HCT116 (cell line): Measurements from ENCODE around the gene ZNF438. TPM values are rescaled to one million over a fixed set of nuclear protein-coding genes. Genes with fewer than 3 reads are reported as not detected.

Experiments used
- ATAC-seq: fragments of 200-7000 bp; cut with Tn5 transposase; 2 replicates; pipeline ENCODE4 v1.9.1; 2020; ENCODE audit warnings: mild to moderate bottlenecking, moderate library complexity
- BruUV-seq: library from RNA; stranded (reverse); fragments of 400-500 nt; replicated peaks from 2 replicates; lab custom pipeline; 2021; lab: Mats Ljungman, UMichigan
- CTCF ChIA-PET: fragments of 300-600 bp; sonication (Branson Sonifier 250); formaldehyde crosslinking; loops from one replicate; lab custom pipeline; 2021; ENCODE audit warnings: antibody characterized with exemption; lab: Charles Lee
- POLR2A ChIA-PET: fragments of 300-600, 350-600 bp; sonication (Branson Sonifier 250); formaldehyde crosslinking; loops from one replicate; lab custom pipeline; 2021; ENCODE audit warnings: antibody characterized with exemption; lab: Charles Lee
- RAD21 ChIA-PET, 2 experiments: fragments of 300-600 bp; sonication (Branson Sonifier 250); formaldehyde crosslinking; loops; one replicate each; lab custom pipeline; 2023; ENCODE audit warnings: low total read pairs in 2 of 2; ENCODE audit not compliant: uncharacterized antibody in 2 of 2, unreplicated experiment in 2 of 2, low non-redundant PET in 1 of 2; lab: Charles Lee
- DNase-seq: peaks from one replicate; pipeline ENCODE4 v3.0.0-alpha.2; 2010; ENCODE audit warnings: low read depth, low spot score
- H2AFZ ChIP-seq: fragments of 200-600 bp; shearing (Covaris generic), sonication (generic); 2 replicates; pipeline ENCODE4 v1.6.1; 2017; ENCODE audit warnings: low read depth, mixed run types, mixed read lengths, antibody characterized with exemption, low read length; ENCODE audit not compliant: poor library complexity, severe bottlenecking
- H3K27ac ChIP-seq: 2 replicates; pipeline ENCODE4 v1.5.1; 2012; ENCODE audit warnings: low read depth, low read length
- H3K27me3 ChIP-seq: fragments of 200-600 bp; sonication (generic); 2 replicates; pipeline ENCODE4 v1.6.1; 2016; ENCODE audit warnings: mixed run types, low read length, mixed read lengths; ENCODE audit not compliant: insufficient read depth
- H3K36me3 ChIP-seq, 2 experiments: fragments of 200-500 bp in 1 of 2; fragments of 200-600 bp in 1 of 2; sonication (Bioruptor generic) in 1 of 2; sonication (generic) in 1 of 2; 2 replicates each; pipeline versions ENCODE4 v1.5.1 to v1.6.1; 2014 to 2016; ENCODE audit warnings: low read length in 2 of 2, inconsistent platforms in 1 of 2, mixed read lengths in 1 of 2, mixed run types in 1 of 2; ENCODE audit not compliant: insufficient read depth in 2 of 2, control insufficient read depth in 1 of 2
- H3K4me1 ChIP-seq, 2 experiments: fragments of 200-600 bp in 1 of 2; sonication (generic) in 1 of 2; 2 replicates each; pipeline versions ENCODE4 v1.5.1 to v1.6.1; 2012 to 2017; ENCODE audit warnings: low read length in 2 of 2, inconsistent platforms in 1 of 2, mild to moderate bottlenecking in 1 of 2, mixed read lengths in 1 of 2, mixed run types in 1 of 2, moderate library complexity in 1 of 2; ENCODE audit not compliant: insufficient read depth in 2 of 2, control insufficient read depth in 1 of 2
- H3K4me2 ChIP-seq: fragments of 200-600 bp; sonication (generic); 2 replicates; pipeline ENCODE4 v1.6.1; 2017; ENCODE audit warnings: mixed run types, low read length, mixed read lengths
- H3K4me3 ChIP-seq, 2 experiments: fragments of 200-600 bp in 1 of 2; sonication (generic) in 1 of 2; replicated peaks in 1 of 2; 2 replicates each; pipeline ENCODE4 v1.5.1; 2011 to 2016; ENCODE audit warnings: low read length in 2 of 2, control low read depth in 1 of 2, low read depth in 1 of 2, mild to moderate bottlenecking in 1 of 2, mixed read lengths in 1 of 2, mixed run types in 1 of 2
- H3K79me2 ChIP-seq: fragments of 200-600 bp; sonication (generic); 2 replicates; pipeline ENCODE4 v1.6.1; 2017; ENCODE audit warnings: mild to moderate bottlenecking, mixed run types, low read length, moderate library complexity, mixed read lengths; ENCODE audit not compliant: insufficient read depth
- H3K9ac ChIP-seq: fragments of 200-600 bp; sonication (generic); 2 replicates; pipeline ENCODE4 v1.6.1; 2016; ENCODE audit warnings: low read length, mixed read lengths
- H3K9me2 ChIP-seq: fragments of 200-600 bp; sonication (generic), shearing (Covaris generic); 2 replicates; pipeline ENCODE4 v1.6.1; 2017; ENCODE audit warnings: mixed run types, mild to moderate bottlenecking, moderate library complexity; ENCODE audit not compliant: insufficient read depth
- H3K9me3 ChIP-seq, 2 experiments: fragments of 200-500 bp in 1 of 2; fragments of 200-600 bp in 1 of 2; sonication (Bioruptor generic) in 1 of 2; sonication (generic) in 1 of 2; 2 replicates each; pipeline ENCODE4 v1.6.1; 2014 to 2017; ENCODE audit warnings: low read length in 2 of 2, mixed read lengths in 2 of 2, inconsistent platforms in 1 of 2, low read depth in 1 of 2, mild to moderate bottlenecking in 1 of 2, mixed run types in 1 of 2, moderate library complexity in 1 of 2; ENCODE audit not compliant: control insufficient read depth in 1 of 2, insufficient read depth in 1 of 2
- H4K20me1 ChIP-seq: fragments of 200-600 bp; sonication (generic), shearing (Covaris generic); 2 replicates; pipeline ENCODE4 v1.6.1; 2017; ENCODE audit warnings: mixed run types, mild to moderate bottlenecking, moderate library complexity; ENCODE audit not compliant: insufficient read depth
- CBX3 ChIP-seq: IDR thresholded peaks from 2 replicates; pipeline ENCODE4 v1.6.1; 2012; ENCODE audit warnings: low read depth
- POLR2A ChIP-seq: IDR thresholded peaks from 2 replicates; pipeline ENCODE4 v1.7.0; 2011; ENCODE audit warnings: borderline replicate concordance; ENCODE audit not compliant: insufficient read depth, insufficient read length; ENCODE audit errors: extremely low read depth
- SP1 ChIP-seq: IDR thresholded peaks from 2 replicates; pipeline ENCODE4 v1.6.1; 2012; ENCODE audit warnings: low read depth
- TCF7L2 ChIP-seq: IDR thresholded peaks from 2 replicates; pipeline ENCODE4 v1.7.0; 2011; ENCODE audit warnings: borderline replicate concordance, inconsistent platforms; ENCODE audit not compliant: insufficient read depth, insufficient read length; ENCODE audit errors: extremely low read depth
- ZFX ChIP-seq: fragments of 450-650 bp; IDR thresholded peaks from 2 replicates; pipeline ENCODE4 v1.6.1; 2017
- ZNF274 ChIP-seq: fragments of 200-500 bp; sonication (Bioruptor generic); IDR thresholded peaks from 2 replicates; pipeline ENCODE4 v1.6.1; 2014; ENCODE audit warnings: mild to moderate bottlenecking, low read depth, low read length, inconsistent platforms
- intact Hi-C: fragments of 100-400 bp; cut with micrococcal nuclease; formaldehyde crosslinking; loops from 2 replicates; pipeline ENCODE4 v1.10.0; 2022
- total RNA-seq: library from RNA; stranded (reverse); gene quantifications from one replicate; pipeline ENCODE4 v1.2.1, GENCODE V29; 2021; ENCODE audit not compliant: unreplicated experiment
- TF ChIP-seq, protein P1 (sequence below): IDR thresholded peaks from 2 replicates; pipeline ENCODE4 v1.6.1; 2012
- TF ChIP-seq, protein P2 (sequence below), 3 experiments: fragments of 200-600 bp in 1 of 3; sonication (generic) in 1 of 3; IDR thresholded peaks in 2 of 3; conservative IDR thresholded peaks in 1 of 3; 2 replicates each; pipeline ENCODE4 v1.5.1; 2012 to 2017; ENCODE audit warnings: low read depth in 2 of 3, low read length in 2 of 3, antibody characterized with exemption in 1 of 3, borderline replicate concordance in 1 of 3, control low read depth in 1 of 3, mild to moderate bottlenecking in 1 of 3, mixed read lengths in 1 of 3, mixed run types in 1 of 3, moderate library complexity in 1 of 3; ENCODE audit not compliant: insufficient read depth in 1 of 3
- TF ChIP-seq, protein P3 (sequence below): IDR thresholded peaks from 2 replicates; pipeline ENCODE4 v1.6.1; 2012; ENCODE audit warnings: low read depth

Gene ZNF438
- total RNA-seq, 1 experiment from 2014 or later, result 3.3 TPM

DNA sequence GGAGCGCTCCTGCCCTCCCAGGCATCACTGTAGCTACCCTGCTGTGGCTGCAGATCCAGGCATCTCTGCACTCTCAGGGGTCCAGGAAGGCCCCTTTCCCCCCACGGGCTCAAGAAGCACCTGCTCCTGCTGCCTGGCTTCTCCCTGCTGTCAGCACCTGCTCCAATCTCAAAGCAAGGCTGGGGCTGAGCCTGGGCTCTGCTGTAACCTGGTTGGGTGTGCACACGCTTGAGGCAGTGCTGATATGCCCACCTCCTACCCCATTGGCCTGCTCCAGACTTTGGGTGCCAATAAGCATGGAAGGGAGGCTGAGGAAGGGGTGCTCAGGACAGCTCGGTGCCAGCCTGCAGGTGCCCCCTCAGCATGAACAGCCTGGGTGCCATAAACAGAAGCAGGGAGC, 185.0 kb downstream of the ZNF438 start:
- CTCF ChIA-PET, result no interaction called here
- Histone ChIP-seq H4K20me1 (no peaks in the 10 kb centered on the region), H2AFZ (no peak overlapping the region), H3K4me2 (no peak overlapping the region), H3K9me3 (no peaks in the 10 kb centered on the region), H3K9ac (no peak overlapping the region), H3K27me3 (no peaks in the 10 kb centered on the region), H3K4me3 (no peak overlapping the region), H3K9me2 (no peaks in the 10 kb centered on the region), H3K79me2 (no peaks in the 10 kb centered on the region), H3K27ac (no peak overlapping the region), H3K36me3 (no peaks in the 10 kb centered on the region), H3K4me1 (no peaks in the 10 kb centered on the region)
- RAD21 ChIA-PET, result no interaction called here
- TF ChIP-seq ZNF274, result no peak
- TF ChIP-seq, protein P1, sequence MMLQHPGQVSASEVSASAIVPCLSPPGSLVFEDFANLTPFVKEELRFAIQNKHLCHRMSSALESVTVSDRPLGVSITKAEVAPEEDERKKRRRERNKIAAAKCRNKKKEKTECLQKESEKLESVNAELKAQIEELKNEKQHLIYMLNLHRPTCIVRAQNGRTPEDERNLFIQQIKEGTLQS, result no peak
- TF ChIP-seq, protein P2, sequence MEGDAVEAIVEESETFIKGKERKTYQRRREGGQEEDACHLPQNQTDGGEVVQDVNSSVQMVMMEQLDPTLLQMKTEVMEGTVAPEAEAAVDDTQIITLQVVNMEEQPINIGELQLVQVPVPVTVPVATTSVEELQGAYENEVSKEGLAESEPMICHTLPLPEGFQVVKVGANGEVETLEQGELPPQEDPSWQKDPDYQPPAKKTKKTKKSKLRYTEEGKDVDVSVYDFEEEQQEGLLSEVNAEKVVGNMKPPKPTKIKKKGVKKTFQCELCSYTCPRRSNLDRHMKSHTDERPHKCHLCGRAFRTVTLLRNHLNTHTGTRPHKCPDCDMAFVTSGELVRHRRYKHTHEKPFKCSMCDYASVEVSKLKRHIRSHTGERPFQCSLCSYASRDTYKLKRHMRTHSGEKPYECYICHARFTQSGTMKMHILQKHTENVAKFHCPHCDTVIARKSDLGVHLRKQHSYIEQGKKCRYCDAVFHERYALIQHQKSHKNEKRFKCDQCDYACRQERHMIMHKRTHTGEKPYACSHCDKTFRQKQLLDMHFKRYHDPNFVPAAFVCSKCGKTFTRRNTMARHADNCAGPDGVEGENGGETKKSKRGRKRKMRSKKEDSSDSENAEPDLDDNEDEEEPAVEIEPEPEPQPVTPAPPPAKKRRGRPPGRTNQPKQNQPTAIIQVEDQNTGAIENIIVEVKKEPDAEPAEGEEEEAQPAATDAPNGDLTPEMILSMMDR (IDR thresholded peaks at IDR 0.05 in 2 of 3, conservative IDR thresholded peaks at IDR 0.05 in 1 of 3; ENCODE audit: borderline replicate concordance in 1 of 3, insufficient read depth in 1 of 3, low read depth in 2 of 3, low read length in 2 of 3), result no peak
- no peak for TF ChIP-seq ZFX
- no peak for TF ChIP-seq POLR2A
- TF ChIP-seq, protein P3, sequence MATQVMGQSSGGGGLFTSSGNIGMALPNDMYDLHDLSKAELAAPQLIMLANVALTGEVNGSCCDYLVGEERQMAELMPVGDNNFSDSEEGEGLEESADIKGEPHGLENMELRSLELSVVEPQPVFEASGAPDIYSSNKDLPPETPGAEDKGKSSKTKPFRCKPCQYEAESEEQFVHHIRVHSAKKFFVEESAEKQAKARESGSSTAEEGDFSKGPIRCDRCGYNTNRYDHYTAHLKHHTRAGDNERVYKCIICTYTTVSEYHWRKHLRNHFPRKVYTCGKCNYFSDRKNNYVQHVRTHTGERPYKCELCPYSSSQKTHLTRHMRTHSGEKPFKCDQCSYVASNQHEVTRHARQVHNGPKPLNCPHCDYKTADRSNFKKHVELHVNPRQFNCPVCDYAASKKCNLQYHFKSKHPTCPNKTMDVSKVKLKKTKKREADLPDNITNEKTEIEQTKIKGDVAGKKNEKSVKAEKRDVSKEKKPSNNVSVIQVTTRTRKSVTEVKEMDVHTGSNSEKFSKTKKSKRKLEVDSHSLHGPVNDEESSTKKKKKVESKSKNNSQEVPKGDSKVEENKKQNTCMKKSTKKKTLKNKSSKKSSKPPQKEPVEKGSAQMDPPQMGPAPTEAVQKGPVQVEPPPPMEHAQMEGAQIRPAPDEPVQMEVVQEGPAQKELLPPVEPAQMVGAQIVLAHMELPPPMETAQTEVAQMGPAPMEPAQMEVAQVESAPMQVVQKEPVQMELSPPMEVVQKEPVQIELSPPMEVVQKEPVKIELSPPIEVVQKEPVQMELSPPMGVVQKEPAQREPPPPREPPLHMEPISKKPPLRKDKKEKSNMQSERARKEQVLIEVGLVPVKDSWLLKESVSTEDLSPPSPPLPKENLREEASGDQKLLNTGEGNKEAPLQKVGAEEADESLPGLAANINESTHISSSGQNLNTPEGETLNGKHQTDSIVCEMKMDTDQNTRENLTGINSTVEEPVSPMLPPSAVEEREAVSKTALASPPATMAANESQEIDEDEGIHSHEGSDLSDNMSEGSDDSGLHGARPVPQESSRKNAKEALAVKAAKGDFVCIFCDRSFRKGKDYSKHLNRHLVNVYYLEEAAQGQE, result no peak
- TF ChIP-seq CBX3, result no peak
- no peak for TF ChIP-seq TCF7L2
- TF ChIP-seq SP1, result no peak
- POLR2A ChIA-PET, result no interaction called here
- intact Hi-C loops, result no loop called here
- BruUV-seq, result no TSS peak
- ATAC-seq, result no peak
- no peak for DNase-seq
